Trophoblast cell (in vitro differentiated cells and primary cell): ENCODE measurements around the gene P2RY4.
"Not testable (repeated sequence)": the region's sequence is repeated elsewhere in the genome, so short reads cannot be mapped to it uniquely, and the experiment has no call there.

Source experiments
- DNase-seq, 2 donors: peaks; one replicate each; pipeline ENCODE4 v3.0.0-alpha.2; 2016
- H2AFZ ChIP-seq: 2 replicates; pipeline ENCODE4 v1.6.1; 2013; ENCODE audit warnings: low read length, moderate library complexity, mild to moderate bottlenecking; ENCODE audit not compliant: insufficient read depth, poor library complexity
- H2AK5ac ChIP-seq: 2 replicates; pipeline ENCODE4 v1.6.1; 2013; ENCODE audit warnings: mild to moderate bottlenecking, low read length
- H2BK120ac ChIP-seq: 2 replicates; pipeline ENCODE4 v1.6.1; 2013; ENCODE audit warnings: low read length, mild to moderate bottlenecking, moderate library complexity; ENCODE audit not compliant: insufficient read depth, poor library complexity
- H2BK12ac ChIP-seq: 2 replicates; pipeline ENCODE4 v1.6.1; 2013; ENCODE audit warnings: mild to moderate bottlenecking, low read length, moderate library complexity
- H2BK5ac ChIP-seq: 2 replicates; pipeline ENCODE4 v1.6.1; 2013; ENCODE audit warnings: low read length, low read depth, moderate library complexity, mild to moderate bottlenecking; ENCODE audit not compliant: poor library complexity
- H3K14ac ChIP-seq: 2 replicates; pipeline ENCODE4 v1.6.1; 2013; ENCODE audit warnings: mild to moderate bottlenecking, low read length
- H3K18ac ChIP-seq: 2 replicates; pipeline ENCODE4 v1.6.1; 2013; ENCODE audit warnings: mild to moderate bottlenecking, low read length
- H3K23ac ChIP-seq: 2 replicates; pipeline ENCODE4 v1.6.1; 2013; ENCODE audit warnings: low read length
- H3K27ac ChIP-seq: 2 replicates; pipeline ENCODE4 v1.5.1; 2013; ENCODE audit warnings: low read depth, mild to moderate bottlenecking, inconsistent platforms, low read length, moderate library complexity
- H3K27me3 ChIP-seq: 2 replicates; pipeline ENCODE4 v1.6.1; 2013; ENCODE audit warnings: inconsistent platforms, mild to moderate bottlenecking, low read length, moderate library complexity; ENCODE audit not compliant: insufficient read depth
- H3K36me3 ChIP-seq, 2 experiments: 1 replicate in 1 of 2; 2 replicates in 1 of 2; pipeline ENCODE4 v1.6.1; 2013; ENCODE audit warnings: low read length in 2 of 2, mild to moderate bottlenecking in 2 of 2, moderate library complexity in 1 of 2; ENCODE audit not compliant: insufficient read depth in 2 of 2, control insufficient read depth in 1 of 2
- H3K4ac ChIP-seq: 2 replicates; pipeline ENCODE4 v1.6.1; 2013; ENCODE audit warnings: low read depth, mild to moderate bottlenecking, low read length, moderate library complexity
- H3K4me1 ChIP-seq, 2 experiments: 1 replicate in 1 of 2; 2 replicates in 1 of 2; pipeline ENCODE4 v1.6.1; 2013; ENCODE audit warnings: low read length in 2 of 2, mild to moderate bottlenecking in 2 of 2, moderate library complexity in 1 of 2; ENCODE audit not compliant: insufficient read depth in 2 of 2, control insufficient read depth in 1 of 2
- H3K4me2 ChIP-seq: 2 replicates; pipeline ENCODE4 v1.6.1; 2013; ENCODE audit warnings: inconsistent platforms, mild to moderate bottlenecking, low read length, moderate library complexity
- H3K4me3 ChIP-seq: 2 replicates; pipeline ENCODE4 v1.5.1; 2013; ENCODE audit warnings: mild to moderate bottlenecking, low read depth, low read length, inconsistent platforms
- H3K79me1 ChIP-seq: one replicate; pipeline ENCODE4 v1.6.1; 2013; ENCODE audit warnings: low read length
- H3K79me2 ChIP-seq: 2 replicates; pipeline ENCODE4 v1.6.1; 2013; ENCODE audit warnings: low read length, mild to moderate bottlenecking; ENCODE audit not compliant: control insufficient read depth, insufficient read depth, poor library complexity
- H3K9ac ChIP-seq: 2 replicates; pipeline ENCODE4 v1.6.1; 2013; ENCODE audit warnings: mild to moderate bottlenecking, low read length
- H3K9me3 ChIP-seq: 2 replicates; pipeline ENCODE4 v1.6.1; 2013; ENCODE audit warnings: low read depth, mild to moderate bottlenecking, control low read depth, inconsistent platforms, low read length; ENCODE audit not compliant: insufficient read depth
- H4K12ac ChIP-seq: 2 replicates; pipeline ENCODE4 v1.6.1; 2013; ENCODE audit warnings: low read depth, mild to moderate bottlenecking, low read length, moderate library complexity
- H4K8ac ChIP-seq: 2 replicates; pipeline ENCODE4 v1.6.1; 2013; ENCODE audit warnings: low read depth, mild to moderate bottlenecking, low read length, moderate library complexity
- H4K91ac ChIP-seq: one replicate; pipeline ENCODE4 v1.6.1; 2013; ENCODE audit warnings: low read depth, mild to moderate bottlenecking, low read length, moderate library complexity
- WGBS: extraction: QIAGEN DNeasy Blood & Tissue Kit; methylation state at CpG from one replicate; pipeline ENCODE4 v1.1.7; 2013; ENCODE audit warnings: missing lambda C conversion rate; ENCODE audit not compliant: insufficient read length, insufficient coverage; ENCODE audit errors: extremely low coverage; 5-methylcytosine and 5-hydroxymethylcytosine counted together

Gene P2RY4

GRCh38 chrX:70244881-70245280 lies 15.1 kb downstream of the P2RY4 start:
- H3K18ac ChIP-seq: no peak overlapping the region
- H4K91ac ChIP-seq: no peak overlapping the region
- DNase-seq: no peak
- no peak overlapping the region for H2BK120ac ChIP-seq
- no peaks in the 10 kb centered on the region for H3K36me3 ChIP-seq
- no peak overlapping the region for H2AFZ ChIP-seq
- no peak overlapping the region for H3K4ac ChIP-seq
- H3K9me3 ChIP-seq: no peaks in the 10 kb centered on the region
- no peak overlapping the region for H3K4me3 ChIP-seq
- no peak overlapping the region for H3K9ac ChIP-seq
- no peak overlapping the region for H3K14ac ChIP-seq
- H2BK12ac ChIP-seq: no peak overlapping the region
- H3K27ac ChIP-seq: no peak overlapping the region
- no peaks in the 10 kb centered on the region for H3K79me1 ChIP-seq
- H2BK5ac ChIP-seq: no peak overlapping the region
- H3K4me2 ChIP-seq: no peak overlapping the region
- H3K23ac ChIP-seq: no peak overlapping the region
- H4K12ac ChIP-seq: no peak overlapping the region
- no peaks in the 10 kb centered on the region for H3K27me3 ChIP-seq
- no peak overlapping the region for H4K8ac ChIP-seq
- H2AK5ac ChIP-seq: no peak overlapping the region
- H3K4me1 ChIP-seq: no peaks in the 10 kb centered on the region
- H3K79me2 ChIP-seq: no peaks in the 10 kb centered on the region
- WGBS: no CpG with 5 or more reads among the region's 6 CpGs

- H2AK5ac ChIP-seq, H4K91ac ChIP-seq, H3K79me2 ChIP-seq, H3K4ac ChIP-seq, H4K12ac ChIP-seq, H2AFZ ChIP-seq, DNase-seq, H3K9me3 ChIP-seq, H3K23ac ChIP-seq, H3K9ac ChIP-seq, H2BK120ac ChIP-seq, H3K36me3 ChIP-seq, H2BK12ac ChIP-seq, H3K4me3 ChIP-seq, H3K27me3 ChIP-seq, H3K27ac ChIP-seq, H3K14ac ChIP-seq, H3K4me2 ChIP-seq, H3K18ac ChIP-seq, H3K79me1 ChIP-seq, H2BK5ac ChIP-seq, H4K8ac ChIP-seq, H3K4me1 ChIP-seq: not testable (repeated sequence)
- WGBS: no CpG with 5 or more reads among the region's 5 CpGs
Measured at GRCh38 chrX:70243601-70244000, 16.4 kb downstream of the P2RY4 start.

GRCh38 chrX:70241501-70241900 lies 18.5 kb downstream of the P2RY4 start:
- H4K8ac ChIP-seq: no peak overlapping the region
- no peaks in the 10 kb centered on the region for H3K79me1 ChIP-seq
- H3K4ac ChIP-seq: no peak overlapping the region
- H3K9me3 ChIP-seq: no peaks in the 10 kb centered on the region
- H3K36me3 ChIP-seq: no peaks in the 10 kb centered on the region
- no peaks in the 10 kb centered on the region for H3K27me3 ChIP-seq
- no peak overlapping the region for H3K4me2 ChIP-seq
- H3K18ac ChIP-seq: no peak overlapping the region
- no peak overlapping the region for H2BK120ac ChIP-seq
- H3K14ac ChIP-seq: no peak overlapping the region
- no peak overlapping the region for H3K27ac ChIP-seq
- H2AFZ ChIP-seq: no peak overlapping the region
- no peak overlapping the region for H4K91ac ChIP-seq
- no peak overlapping the region for H2BK12ac ChIP-seq
- no peak overlapping the region for H3K9ac ChIP-seq
- H3K79me2 ChIP-seq: no peaks in the 10 kb centered on the region
- no peak overlapping the region for H3K4me3 ChIP-seq
- no CpG with 5 or more reads among the region's 2 CpGs for WGBS
- DNase-seq: no peak
- H2AK5ac ChIP-seq: no peak overlapping the region
- no peak overlapping the region for H4K12ac ChIP-seq
- no peak overlapping the region for H3K23ac ChIP-seq
- no peak overlapping the region for H2BK5ac ChIP-seq
- no peaks in the 10 kb centered on the region for H3K4me1 ChIP-seq

GRCh38 chrX:70240751-70241150 lies 19.3 kb downstream of the P2RY4 start:
- no peak overlapping the region for H3K23ac ChIP-seq
- no peak overlapping the region for H3K4ac ChIP-seq
- H3K4me1 ChIP-seq: no peaks in the 10 kb centered on the region
- no peak overlapping the region for H3K9ac ChIP-seq
- no peaks in the 10 kb centered on the region for H3K36me3 ChIP-seq
- no peak overlapping the region for H2BK120ac ChIP-seq
- no peak overlapping the region for H3K4me3 ChIP-seq
- no peak overlapping the region for H4K8ac ChIP-seq
- no peaks in the 10 kb centered on the region for H3K27me3 ChIP-seq
- H3K14ac ChIP-seq: no peak overlapping the region
- H2BK12ac ChIP-seq: no peak overlapping the region
- H3K79me2 ChIP-seq: no peaks in the 10 kb centered on the region
- H3K27ac ChIP-seq: no peak overlapping the region
- H4K12ac ChIP-seq: no peak overlapping the region
- no peak overlapping the region for H3K18ac ChIP-seq
- no peak for DNase-seq
- H3K79me1 ChIP-seq: no peaks in the 10 kb centered on the region
- no peak overlapping the region for H2AK5ac ChIP-seq
- no peak overlapping the region for H3K4me2 ChIP-seq
- no peak overlapping the region for H4K91ac ChIP-seq
- H2AFZ ChIP-seq: no peak overlapping the region
- WGBS: no CpG with 5 or more reads among the region's 1 CpG
- no peak overlapping the region for H2BK5ac ChIP-seq
- no peaks in the 10 kb centered on the region for H3K9me3 ChIP-seq
